Bronchial epithelial cell (primary cell): ENCODE results near the gene DSCAM. TPM values are rescaled to one million over a fixed set of nuclear protein-coding genes. Genes with fewer than 3 reads are reported as not detected.
"Not testable (repeated sequence)": the region's sequence is repeated elsewhere in the genome, so short reads cannot be mapped to it uniquely, and the experiment has no call there.

Experiments used
- DNase-seq: peaks from one replicate; pipeline ENCODE4 v3.0.0-alpha.2; 2010; ENCODE audit warnings: low read depth
- FAIRE-seq: peaks from 2 replicates; lab custom pipeline; 2011; peaks lifted over from hg19 to GRCh38; lab: Jason Lieb, UNC
- H3K27me3 ChIP-seq: 2 replicates; pipeline ENCODE4 v1.5.1; 2011; ENCODE audit warnings: low read length; ENCODE audit not compliant: control insufficient read depth, insufficient read depth
- H3K36me3 ChIP-seq: 2 replicates; pipeline ENCODE4 v1.5.1; 2011; ENCODE audit warnings: low read length; ENCODE audit not compliant: control insufficient read depth, insufficient read depth
- H3K4me3 ChIP-seq: 2 replicates; pipeline ENCODE4 v1.5.1; 2011; ENCODE audit warnings: mild to moderate bottlenecking, low read depth, low read length, control low read depth
- total RNA-seq: library from RNA; depleted of rRNA; stranded (reverse); fragments of >200 nt; gene quantifications from 2 replicates; pipeline ENCODE4 v1.2.1, GENCODE V29; 2014
- TF ChIP-seq, protein P1 (sequence below): IDR thresholded peaks from 2 replicates; pipeline ENCODE4 v1.5.1; 2011; ENCODE audit warnings: mild to moderate bottlenecking, moderate library complexity, low read length, control low read depth, inconsistent platforms; ENCODE audit not compliant: insufficient read depth, severe bottlenecking

The DSCAM gene
- total RNA-seq, 1 donor from 2014 or later = 0.53 TPM

- DNase-seq (no peak), FAIRE-seq (no peak)
- TF ChIP-seq, protein P1, sequence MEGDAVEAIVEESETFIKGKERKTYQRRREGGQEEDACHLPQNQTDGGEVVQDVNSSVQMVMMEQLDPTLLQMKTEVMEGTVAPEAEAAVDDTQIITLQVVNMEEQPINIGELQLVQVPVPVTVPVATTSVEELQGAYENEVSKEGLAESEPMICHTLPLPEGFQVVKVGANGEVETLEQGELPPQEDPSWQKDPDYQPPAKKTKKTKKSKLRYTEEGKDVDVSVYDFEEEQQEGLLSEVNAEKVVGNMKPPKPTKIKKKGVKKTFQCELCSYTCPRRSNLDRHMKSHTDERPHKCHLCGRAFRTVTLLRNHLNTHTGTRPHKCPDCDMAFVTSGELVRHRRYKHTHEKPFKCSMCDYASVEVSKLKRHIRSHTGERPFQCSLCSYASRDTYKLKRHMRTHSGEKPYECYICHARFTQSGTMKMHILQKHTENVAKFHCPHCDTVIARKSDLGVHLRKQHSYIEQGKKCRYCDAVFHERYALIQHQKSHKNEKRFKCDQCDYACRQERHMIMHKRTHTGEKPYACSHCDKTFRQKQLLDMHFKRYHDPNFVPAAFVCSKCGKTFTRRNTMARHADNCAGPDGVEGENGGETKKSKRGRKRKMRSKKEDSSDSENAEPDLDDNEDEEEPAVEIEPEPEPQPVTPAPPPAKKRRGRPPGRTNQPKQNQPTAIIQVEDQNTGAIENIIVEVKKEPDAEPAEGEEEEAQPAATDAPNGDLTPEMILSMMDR = no peak
- H3K4me3 ChIP-seq = no peak overlapping the region
- no peaks in the 10 kb centered on the region for H3K27me3 ChIP-seq
- H3K36me3 ChIP-seq = no peaks in the 10 kb centered on the region
Observed at GRCh38 chr21:40191196-40191595, 655.8 kb downstream of the DSCAM start.

GRCh38 chr21:40187946-40188654 lies 658.9 kb downstream of the DSCAM start:
- DNase-seq (no peak), FAIRE-seq (no peak)
- no peaks in the 10 kb centered on the region for H3K27me3 ChIP-seq
- no peaks in the 10 kb centered on the region for H3K36me3 ChIP-seq
- TF ChIP-seq, protein P1 = no peak
- no peak overlapping the region for H3K4me3 ChIP-seq

- DNase-seq (no peak), FAIRE-seq (no peak)
- no peak overlapping the region for H3K4me3 ChIP-seq
- TF ChIP-seq, protein P1 = no peak
- H3K36me3 ChIP-seq = no peaks in the 10 kb centered on the region
- H3K27me3 ChIP-seq = no peaks in the 10 kb centered on the region
Observed at GRCh38 chr21:40187244-40187643, 659.7 kb downstream of the DSCAM start.

GRCh38 chr21:40186045-40186444 lies 660.9 kb downstream of the DSCAM start:
- no peak for FAIRE-seq
- Histone ChIP-seq H3K36me3 (no peaks in the 10 kb centered on the region), H3K4me3 (no peak overlapping the region), H3K27me3 (no peaks in the 10 kb centered on the region)
- TF ChIP-seq, protein P1 = no peak
- no peak for DNase-seq

DNA sequence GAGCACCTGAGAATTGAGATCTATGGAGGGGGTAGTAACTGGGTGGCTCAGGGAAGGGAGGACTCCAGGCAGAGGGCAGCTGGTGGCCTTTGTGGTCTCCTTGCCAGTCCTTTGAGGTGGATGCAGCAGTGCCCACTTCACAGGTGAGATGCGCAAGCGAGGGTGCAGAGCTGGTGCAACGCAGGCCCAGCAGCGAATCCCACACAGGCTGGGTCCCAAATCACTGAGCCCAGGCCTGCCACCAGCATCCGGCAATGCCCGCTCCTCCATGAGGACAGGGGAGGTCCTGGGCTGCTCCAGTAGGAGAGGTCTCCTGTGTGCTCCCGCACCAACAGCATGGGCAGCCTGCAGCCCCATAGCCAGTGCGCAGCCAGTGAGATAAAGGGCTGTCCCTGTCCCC lies 661.8 kb downstream of the DSCAM start:
- DNase-seq = no peak
- TF ChIP-seq, protein P1 = no peak
- H3K36me3 ChIP-seq = no peaks in the 10 kb centered on the region
- no peaks in the 10 kb centered on the region for H3K27me3 ChIP-seq
- FAIRE-seq = no peak
- H3K4me3 ChIP-seq = no peak overlapping the region

- H3K36me3 ChIP-seq, DNase-seq, FAIRE-seq, H3K4me3 ChIP-seq, H3K27me3 ChIP-seq: not testable (repeated sequence)
Observed at GRCh38 chr21:40182491-40182890, 664.5 kb downstream of the DSCAM start.
